ENCODE measurements around the gene PRMT7.

PRMT7 gene, protein sequence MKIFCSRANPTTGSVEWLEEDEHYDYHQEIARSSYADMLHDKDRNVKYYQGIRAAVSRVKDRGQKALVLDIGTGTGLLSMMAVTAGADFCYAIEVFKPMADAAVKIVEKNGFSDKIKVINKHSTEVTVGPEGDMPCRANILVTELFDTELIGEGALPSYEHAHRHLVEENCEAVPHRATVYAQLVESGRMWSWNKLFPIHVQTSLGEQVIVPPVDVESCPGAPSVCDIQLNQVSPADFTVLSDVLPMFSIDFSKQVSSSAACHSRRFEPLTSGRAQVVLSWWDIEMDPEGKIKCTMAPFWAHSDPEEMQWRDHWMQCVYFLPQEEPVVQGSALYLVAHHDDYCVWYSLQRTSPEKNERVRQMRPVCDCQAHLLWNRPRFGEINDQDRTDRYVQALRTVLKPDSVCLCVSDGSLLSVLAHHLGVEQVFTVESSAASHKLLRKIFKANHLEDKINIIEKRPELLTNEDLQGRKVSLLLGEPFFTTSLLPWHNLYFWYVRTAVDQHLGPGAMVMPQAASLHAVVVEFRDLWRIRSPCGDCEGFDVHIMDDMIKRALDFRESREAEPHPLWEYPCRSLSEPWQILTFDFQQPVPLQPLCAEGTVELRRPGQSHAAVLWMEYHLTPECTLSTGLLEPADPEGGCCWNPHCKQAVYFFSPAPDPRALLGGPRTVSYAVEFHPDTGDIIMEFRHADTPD

DNA sequence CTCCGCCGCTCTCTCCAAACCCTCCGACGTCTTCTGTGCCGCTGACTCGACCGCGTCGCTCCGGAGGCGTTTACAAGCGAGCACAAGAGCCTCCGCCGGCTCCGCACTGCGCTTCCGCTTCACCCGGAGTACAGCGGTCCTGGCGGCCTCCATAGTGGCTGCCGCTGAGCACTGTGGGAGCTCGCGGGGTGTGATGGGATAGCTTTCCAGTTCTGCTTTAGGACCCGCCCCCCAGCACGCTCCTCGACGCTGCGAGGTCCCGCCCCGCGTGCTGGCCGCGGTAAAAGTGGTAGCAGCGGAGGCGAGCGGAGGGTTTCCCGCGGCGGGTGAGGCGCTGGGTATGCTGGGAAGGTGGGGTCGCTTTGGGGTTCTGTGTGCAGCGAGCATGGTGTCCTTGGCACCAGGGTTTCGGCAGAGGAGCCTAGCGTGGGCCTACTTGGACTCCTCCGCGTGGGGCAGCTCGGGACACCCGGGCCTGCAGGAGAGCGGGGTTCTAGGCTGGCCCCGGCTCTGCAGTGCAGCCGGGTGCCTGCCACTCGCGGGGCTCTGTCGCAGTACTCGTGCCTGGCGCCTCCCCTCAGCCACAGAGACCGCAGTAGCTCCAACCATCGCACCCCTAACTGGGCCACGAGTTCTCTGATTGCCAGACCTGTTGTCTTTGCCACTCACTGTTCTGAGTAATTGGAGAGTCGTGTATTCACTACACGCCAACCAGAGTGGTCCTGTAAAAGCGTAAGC is at the start of gene PRMT7, which contains the start of gene SLC7A6OS:
Gene PRMT7, plus strand, starts transcription at position 246 of the 738 bp plus-strand sequence. CDS start 4,961 bp downstream, outside the sequence.
Gene SLC7A6OS, minus strand, starts transcription at position 173 of the 738 bp plus-strand sequence. Its CDS starts 20 bp downstream, at position 153.
- peak; percentile 94 for DNase-seq

DNA sequence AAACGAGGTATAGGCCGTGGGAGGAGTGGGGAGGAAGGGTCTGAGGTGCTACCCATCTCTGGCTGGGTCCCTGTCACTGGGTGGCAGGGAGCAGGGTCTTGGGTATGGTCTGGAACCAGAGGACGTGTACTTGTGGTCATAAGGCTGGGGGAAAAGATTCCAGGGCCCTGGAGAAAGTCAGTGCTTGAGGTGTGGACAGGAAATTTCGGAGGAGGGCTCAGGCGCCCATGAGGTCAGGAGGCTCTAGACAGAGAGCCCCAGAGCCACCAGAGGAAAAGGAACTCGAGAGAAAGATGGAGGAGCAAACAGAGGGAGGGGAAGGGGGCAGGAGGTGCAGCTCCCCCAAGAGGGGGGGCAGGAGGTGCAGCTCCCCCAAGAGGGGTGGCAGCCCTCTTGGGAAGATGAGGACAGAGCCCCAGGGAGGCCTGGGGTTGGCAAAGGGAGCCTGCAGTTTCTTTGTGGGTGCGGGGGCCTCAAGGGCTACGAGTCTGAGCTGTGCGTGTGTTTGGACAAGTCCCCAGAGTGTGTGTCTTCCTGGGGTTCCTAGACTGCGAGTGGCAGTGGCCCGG is 47.2 kb upstream of the PRMT7 start:
- no peak for DNase-seq

DNA sequence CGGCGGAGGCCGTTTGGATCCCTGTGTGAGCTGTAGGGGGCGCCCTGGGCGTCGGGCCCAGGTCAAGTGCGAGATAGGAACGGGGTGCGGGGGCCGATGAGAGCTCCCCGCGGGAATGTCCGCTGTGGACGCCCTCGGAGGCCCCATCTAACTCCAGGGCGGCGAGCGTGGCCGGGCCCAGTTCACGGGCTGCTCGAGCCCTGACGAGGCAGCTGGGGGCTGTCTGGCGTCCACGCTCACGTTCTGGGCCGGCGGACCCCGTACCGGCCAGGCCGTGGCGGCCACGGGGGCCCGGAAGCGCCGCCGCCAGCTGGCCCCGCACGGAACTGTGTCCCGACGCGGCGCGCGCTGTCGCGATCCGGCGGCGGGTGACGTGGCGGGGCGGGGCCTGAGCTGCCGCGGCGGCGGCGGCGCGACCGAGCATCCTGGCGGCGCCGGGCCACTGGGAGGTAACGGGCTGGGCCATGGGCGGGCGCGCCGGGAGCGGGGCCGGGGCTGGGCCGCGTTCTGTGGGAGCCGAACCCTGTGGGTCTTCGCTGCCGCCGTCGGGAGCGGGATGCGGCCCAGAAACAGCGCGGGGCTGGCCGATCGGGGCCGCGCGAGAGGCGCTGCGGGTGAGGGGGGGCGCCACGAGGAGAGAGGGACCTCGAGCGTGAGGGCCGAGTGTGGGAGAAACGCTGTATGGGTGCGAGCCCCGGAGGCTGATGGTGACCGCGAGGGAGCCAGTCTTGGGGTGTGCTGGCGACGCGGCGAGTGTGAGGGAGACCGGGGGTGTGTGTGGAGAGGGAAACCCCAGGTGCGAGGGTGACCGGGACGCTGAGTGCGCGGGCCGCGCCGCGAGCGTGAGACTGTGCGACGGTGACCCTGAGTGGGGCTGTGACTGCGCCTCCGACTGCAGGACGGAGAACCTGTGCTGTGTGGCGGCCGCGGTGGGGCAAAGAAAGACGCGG is 46.4 kb upstream of the PRMT7 start, which contains the start of gene SLC7A6:
Gene SLC7A6, plus strand, starts transcription at position 399 of the 950 bp plus-strand sequence. CDS start 10,201 bp downstream, outside the sequence.
- peak; percentile 86 for DNase-seq

DNA sequence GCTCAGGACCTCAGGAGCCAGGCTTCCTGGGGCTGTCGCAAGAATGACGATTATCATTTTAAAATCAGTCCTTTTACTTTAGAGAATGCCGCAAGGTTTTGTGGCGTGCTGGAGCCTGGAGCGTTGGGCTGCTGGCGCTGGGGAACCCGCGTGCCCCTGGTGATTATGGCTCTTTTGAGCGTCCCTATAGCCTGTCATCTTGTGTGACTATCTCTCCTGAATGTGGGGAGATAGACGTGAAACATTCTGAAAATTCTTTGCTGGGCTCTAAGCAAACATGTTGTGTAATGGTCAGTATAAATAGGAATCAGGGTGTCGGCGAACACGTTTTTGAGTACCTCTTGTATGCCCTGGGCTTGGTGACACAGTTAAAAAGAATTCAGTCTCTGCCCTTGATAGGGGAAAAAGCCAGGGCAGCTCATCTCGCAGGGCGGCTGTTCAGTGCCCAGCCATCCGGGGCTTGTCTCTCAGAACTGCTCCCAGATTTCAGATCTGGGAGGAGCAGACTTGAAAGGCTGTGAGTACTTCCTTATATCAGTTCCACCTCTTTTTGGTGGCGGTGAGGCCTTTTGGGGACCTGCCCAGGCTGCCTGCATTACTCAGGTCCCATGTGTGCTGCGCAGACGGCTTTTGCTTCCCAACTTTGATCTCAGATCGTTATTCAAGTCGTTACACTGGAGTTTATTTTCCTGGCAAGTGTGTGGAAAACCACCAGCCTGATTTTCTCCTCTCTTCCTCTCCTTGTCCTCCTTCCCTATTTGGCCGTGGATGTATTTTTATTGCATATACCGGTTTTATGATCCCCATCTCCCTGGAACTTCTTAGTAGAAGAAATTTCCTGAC is 45.5 kb upstream of the PRMT7 start:
- peak; percentile 56 for DNase-seq

DNA sequence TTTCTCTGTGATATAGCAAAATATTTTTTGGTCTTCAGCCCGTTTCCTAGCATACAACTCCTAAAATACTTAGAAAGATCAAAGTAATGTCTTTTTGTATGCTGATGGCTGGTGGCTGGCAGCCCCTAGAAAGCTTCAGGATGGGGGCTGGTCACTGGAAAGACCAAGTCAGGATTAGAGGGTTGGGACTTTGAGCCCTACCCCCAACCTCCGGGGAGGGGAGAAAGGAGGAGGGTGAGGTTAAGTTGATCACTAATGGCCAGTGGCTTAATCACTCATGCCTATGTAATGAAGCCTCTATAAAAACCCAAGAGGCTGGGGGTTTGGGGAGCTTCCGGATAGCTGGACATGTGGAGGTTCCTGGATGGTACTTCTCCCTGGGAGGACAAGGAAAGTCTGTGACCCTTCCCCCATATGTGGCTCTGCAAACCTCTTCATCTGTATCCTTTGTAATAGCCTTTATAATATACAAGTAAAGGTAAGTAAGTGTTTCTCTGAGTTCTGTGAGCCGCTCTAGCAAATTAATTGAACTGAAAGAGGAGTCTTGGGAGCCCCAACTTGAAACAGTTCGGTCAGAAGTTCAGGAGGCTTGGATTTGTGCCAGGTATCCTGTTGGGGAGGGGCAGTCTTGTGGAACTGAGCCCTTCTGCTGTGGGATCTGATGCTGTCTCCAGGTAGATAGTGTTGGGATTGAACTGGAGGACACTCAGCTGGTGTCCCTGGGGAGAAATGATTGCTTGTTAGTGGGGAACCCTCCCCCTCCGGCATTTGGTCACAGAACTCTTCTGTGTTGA is 43.0 kb upstream of the PRMT7 start:
- no peak for DNase-seq

DNA sequence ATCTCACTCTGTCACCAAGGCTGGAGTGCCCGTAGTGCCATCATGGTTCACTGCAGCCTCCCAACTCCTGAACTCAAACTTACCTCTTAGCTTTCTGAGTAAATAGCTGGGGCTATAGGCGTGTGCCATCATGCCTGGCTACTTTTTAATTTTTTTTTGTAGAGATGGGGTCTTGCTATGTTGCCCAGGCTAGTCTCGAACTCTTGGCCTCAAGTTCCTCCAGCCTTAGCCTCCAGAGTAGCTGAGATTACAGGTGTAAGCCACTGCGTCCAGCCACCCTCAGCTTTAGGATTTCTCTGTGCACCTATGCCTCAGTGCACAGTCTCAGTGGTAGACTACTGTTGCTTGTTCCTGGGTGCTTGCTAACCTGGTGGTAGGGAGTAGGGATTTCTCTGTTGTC is 41.0 kb upstream of the PRMT7 start:
- DNase-seq = no peak

DNA sequence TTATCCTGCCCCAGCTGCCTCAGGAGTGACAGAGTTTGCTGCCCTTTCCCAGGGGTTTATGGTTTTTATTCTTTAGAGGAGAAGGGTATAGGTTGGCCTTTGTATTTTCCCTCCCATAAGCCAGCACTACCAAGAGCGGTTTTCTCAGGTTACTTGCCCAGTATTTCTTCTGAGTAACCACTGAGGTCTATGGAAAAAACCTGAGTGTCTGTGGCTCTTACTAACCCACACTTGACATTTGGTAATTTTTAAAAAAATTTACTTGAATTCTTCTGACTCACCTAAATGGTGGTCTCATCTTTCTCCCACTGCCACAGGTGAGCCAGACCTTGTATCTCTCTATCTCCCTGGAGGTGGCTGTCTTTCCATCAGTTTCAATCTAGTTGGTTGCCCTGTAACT is 40.5 kb upstream of the PRMT7 start:
- DNase-seq = no peak

DNA sequence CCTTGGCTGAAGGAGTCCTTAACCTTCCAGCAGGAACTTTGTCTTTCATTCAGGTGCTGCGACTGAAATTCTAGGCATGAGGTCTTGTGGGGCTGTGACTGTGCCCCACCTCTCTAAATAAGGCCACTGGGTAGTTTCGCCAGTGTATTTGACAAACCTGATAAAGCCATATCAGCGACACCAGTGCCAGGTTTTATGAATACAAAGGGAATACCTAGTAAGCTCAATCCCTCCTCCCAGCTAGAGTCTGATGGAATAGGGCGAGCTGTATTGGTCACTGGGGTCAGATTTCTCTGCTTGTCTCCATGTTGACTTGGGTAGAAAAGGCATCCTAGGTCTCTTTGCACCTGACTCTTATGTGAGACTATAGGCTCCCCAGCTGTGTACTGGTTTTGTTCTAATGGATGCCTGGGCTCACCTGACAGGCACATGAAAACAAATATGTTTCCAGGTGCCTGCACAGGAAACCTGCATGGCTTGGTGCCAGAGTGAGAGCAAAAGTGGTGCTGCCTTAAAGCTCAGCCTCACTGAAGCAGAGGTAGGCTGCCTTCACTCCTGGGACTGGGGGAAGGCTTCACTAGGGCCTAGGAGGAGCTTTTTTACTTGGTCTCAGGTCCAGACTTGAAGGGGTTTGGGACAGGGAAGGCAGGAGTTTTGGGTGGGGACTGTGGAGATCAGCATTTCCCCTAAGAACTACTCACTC is 38.2 kb upstream of the PRMT7 start:
- peak; percentile 38 for DNase-seq

DNA sequence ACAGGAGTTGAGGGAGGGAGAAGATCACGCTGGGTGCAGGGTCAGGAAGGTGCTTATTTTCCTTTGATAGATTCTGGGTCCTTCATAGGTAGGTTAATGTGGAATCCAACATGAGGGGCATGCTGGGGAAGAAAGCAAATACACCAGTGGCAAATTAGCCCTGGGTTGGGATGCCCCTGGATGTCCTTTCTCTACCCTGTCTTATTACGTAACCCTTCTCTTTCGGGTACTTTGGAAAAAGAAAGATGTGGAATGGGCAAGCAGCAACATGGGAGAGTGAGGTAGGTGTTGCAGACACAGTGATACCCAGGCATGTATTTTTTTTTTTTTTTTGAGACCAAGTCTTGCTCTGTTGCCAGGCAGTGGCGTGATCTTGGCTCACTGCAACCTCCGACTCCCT is 37.4 kb upstream of the PRMT7 start:
- no peak for DNase-seq

DNA sequence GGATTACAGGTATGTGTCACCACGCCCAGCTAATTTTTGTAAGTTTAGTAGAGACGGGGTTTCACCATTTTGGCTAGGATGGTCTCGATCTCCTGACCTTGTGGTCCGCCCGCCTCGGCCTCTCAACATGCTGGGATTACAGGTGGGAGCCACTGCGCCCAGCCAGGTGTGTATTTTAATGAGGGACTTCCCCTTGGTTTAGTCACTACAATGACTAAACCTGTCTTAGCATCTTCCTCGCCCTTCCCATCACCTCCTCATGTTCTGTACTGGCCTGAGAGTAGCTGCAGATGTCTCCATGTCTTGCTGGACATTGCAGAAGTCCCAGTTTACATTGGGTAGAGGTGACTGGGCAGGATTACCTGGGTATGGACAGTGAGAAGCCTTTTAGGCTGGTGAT is 36.9 kb upstream of the PRMT7 start:
- DNase-seq = no peak

DNA sequence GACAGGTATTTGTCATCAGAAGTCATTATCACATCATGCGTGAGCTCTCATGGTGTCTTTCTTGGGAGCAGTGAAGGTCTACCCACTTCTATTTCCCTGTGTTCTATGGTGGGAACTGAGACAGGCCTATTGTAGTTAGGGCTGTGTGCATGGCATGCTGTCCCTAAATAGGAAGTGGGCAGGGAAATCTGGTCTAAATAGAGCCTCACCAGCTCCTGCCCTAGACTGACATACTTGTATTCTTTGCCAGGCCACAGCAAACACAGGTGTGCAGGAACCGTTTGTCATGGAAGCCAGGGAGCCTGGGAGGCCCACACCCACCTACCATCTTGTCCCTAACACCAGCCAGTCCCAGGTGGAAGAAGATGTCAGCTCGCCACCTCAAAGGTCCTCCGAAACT is 36.4 kb upstream of the PRMT7 start:
- DNase-seq = no peak

DNA sequence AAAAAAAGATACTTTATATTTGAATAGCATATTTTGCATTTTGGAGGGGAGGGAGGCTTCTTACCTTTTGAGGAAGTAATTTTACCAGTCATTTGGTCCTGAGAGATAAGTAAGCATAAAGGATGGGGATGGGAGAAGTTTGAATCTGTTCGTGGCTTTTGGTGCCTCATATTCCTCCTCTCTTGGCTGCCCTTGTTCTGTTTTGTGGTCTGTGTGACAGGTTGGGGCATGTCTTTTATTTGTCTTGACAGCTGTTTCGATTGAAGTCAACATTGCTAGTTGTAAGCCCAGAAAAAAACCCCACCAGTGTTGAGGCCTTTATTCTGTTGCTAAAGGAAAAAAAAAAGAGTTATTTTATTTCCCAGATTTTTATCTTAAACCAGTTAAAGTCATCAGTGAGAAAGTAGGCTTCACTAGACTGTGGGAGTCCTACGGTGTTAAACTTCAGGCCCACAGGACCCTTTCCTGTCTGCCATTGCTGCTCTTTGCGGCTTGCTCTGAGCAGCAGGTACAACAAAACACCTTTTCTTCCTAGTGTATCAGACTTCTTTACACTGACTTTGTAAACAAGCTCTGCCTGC is 35.1 kb upstream of the PRMT7 start:
- DNase-seq = no peak

DNA sequence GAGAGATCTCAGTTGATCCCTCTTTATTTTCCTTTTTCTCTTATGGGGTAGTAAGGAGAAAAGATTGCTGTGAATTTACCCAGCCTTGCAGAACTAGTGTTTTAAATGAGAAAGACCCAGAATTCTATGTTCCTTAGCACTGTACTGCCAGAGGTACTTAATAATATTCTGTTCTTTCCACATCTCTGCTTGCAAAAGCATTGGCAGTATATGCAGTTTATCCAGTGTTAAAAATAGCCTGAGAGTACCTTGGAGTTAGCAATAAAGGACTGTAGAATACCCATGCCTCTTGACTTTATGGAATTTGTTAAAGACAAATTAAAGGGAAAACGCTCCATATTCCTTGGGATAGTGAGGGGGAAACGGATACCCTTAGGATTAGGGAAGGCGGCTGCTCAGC is 34.6 kb upstream of the PRMT7 start:
- no peak for DNase-seq

DNA sequence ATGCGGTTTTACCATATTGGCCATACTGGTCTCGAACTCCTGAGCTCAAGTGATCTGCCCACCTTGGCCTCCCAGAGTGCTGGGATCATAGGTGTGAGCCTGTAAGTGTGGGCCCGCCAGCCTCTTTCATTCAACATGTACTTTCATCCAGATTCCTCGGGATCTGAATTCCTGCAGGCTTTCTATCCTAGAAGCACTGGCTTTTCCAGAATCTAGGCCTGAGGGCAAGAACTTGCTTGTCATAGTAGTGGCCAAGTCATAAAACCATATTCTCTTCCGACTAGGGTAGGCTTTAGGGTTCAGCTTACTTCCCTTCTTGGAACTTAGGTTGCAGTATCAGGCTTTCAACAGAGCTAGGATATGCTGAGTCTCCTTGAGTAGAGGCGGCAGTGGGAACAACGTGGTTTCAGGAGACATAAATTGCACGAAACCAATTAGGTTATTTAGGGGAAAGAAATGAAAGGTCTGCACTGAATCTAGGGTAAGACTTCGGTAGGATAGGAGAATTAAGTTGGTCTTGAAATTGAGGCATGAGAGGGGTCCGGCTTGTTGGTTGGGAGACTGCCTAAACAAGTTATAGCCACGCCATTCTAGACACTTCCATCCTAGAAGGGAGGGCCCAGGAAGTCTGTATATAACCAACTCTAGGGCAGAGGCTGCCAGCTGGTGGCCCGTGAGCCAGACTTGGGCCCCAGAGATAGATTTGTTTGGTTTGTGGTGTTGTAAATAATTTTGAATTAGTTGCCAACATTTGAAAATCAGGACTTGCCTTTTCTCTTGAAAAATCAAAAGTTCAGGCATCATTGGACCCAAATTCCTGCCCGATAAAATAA is 30.9 kb upstream of the PRMT7 start:
- no peak for DNase-seq

DNA sequence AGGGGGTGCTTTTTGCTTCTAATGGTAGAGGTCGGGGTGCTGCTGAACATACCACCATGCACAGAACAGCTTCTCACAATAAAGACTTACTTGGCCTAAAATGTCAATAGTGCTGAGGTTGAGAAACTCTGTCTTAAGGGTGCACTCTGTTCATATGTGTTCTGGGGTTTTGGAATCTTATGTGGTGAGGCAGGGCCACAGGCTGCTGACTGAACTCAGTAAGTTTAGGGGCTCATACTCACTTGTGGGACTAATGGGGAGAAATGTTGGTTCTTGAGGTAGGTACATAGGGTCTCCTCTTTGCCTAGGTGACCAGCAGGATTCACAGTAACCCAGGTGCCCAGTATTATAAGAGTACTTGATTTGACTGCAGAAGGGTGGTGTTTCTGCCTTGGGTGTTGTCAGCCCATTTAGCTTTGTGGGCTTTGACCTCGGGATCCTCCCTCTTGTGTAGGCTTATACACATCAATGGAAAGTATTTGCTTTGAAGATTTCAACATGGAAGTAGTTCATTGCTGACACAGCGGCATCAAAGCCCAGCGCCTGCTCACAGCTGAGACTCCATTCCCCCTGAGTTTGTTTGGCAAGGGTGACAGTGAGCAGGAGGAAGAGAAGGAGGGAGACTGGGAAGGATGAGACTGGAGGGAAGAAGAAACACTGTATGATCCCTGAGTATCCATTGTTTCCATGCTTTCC is 29.3 kb upstream of the PRMT7 start:
- DNase-seq = peak; percentile 22

DNA sequence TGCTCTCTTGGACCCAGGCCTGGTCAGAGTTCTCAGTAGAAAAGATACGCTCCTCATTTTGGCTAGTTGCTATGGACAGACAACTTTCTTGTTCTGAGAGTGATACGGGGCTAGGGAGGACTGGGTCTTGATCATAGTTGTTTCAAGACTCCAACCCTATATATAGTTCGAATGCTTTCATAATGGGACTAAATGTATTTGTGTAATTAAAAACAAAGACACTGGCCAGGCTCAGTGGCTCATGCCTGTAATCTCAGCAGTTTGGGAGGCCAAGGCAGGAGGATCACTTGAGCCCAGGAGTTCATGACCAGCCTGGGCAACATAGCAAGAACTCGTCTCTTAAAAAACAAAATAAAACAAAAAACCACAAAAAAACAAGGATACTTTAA is 28.8 kb upstream of the PRMT7 start:
- no peak for DNase-seq

DNA sequence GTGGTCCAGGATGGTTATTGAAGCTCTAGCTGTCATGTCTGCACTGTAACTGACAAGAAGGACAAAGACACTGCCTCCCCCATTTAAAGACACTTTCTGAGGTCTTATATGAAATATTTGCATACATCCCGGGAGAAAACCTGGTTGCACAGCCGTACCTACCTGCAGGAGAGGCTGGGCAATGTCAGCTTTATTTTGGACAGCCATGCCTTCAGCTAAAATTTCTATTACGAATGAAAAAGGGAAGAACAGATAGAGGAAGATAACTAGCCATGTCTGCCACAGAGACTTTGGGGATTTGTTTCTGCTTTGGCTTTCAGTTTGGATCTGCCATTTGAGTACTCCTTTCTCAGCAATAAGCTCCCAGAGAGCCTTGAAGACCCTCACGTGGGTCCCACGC is 27.5 kb upstream of the PRMT7 start:
- no peak for DNase-seq

All from activated naive CD4-positive, alpha-beta T cell treated with anti-CD3 and anti-CD28 coated beads, Interleukin-2, amount 50 U/mL, for 16 hours (primary cell).